Limb (tissue), 2 donors: ENCODE measurements around the gene NRL.
A peak's percentile ranks its signal among the peaks of the same experiment; 100 is the strongest.

Experiments used
- DNase-seq, 2 donors: peaks; one replicate each; pipeline ENCODE4 v3.0.0-alpha.2; 2016; ENCODE audit errors: extremely low spot score in 2 of 2

Gene NRL

DNA sequence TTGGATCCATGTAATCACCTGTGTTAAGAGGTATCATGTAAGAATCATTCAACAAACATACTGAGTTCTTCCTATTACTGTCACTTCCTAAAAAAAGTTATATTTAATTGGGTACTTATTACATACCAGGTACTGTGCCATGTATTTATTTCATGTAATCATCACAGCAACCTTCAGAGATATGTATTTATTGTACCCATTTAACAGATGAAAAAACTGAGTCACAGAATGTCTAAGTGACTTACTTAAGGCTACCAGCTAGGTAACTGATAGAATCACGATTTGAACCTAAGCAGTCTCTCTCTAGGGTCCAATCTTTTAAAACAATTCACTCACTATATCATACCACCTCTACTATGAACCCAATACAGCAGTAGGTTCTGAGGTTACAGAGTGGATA, 29.7 kb upstream of the NRL start:
- no peak for DNase-seq

DNA sequence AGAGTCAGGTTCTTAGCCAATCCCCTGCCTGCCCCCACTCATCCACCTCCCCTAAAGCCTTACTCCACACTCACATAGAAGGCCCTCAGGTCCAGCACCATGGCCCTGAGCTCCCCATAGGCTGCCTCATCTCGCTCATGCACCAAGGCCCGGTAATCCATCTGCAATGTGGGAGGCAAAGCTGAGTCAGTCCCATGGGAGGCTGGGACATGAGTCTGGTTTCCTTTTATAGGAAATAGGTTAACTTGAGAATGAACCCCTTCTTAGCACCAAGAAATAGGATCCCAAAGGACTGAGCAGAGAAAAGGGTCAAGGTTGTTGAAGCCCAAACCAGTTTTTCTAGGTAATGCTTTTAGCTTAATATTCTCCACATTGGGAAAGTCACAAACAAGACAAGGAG, 28.8 kb upstream of the NRL start:
- DNase-seq = no peak

DNA sequence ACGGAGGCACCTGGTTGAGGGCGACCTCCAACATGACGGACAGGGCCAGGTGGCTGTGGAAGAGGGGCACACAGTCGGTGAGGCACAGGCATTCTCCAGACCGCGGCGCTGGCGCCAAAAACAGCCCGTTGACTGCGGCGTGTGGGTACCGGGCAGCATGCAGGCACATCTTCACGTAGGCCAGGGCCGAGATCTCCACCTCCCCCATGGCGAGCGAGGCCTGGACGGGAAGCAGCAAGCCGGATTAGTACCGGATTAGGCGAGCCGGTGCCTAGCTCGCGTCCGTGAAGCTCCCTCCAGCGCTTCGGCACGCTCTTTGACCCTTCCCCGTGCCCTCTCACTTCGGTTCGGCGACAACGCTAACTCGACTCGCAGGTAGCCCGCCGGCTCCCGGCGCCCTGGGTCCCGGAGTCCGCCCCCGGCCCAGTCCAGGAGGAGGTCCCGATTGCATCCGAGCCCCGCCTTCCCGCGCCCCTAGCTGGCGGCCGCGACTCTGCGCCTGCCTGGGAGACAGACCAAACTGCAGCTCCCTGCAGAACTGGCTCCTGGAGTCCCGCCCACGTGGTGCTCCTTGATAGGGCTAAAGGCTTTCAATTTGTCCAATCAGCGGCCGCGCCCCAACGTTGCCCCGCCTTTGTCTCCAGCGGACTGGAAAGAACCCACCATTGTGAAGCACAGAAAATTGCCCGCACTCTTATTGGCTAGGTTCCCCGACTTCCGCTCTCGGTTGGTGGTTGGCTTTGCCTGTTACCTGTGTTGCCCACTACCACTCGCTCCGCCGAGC, 26.5 kb upstream of the NRL start, which contains the start of gene EMC9:
Gene EMC9 (minus strand): TSS at position 495 of the 784 bp plus-strand sequence. CDS start 287 bp downstream, at position 208.
- DNase-seq = peak; percentile 99

DNA sequence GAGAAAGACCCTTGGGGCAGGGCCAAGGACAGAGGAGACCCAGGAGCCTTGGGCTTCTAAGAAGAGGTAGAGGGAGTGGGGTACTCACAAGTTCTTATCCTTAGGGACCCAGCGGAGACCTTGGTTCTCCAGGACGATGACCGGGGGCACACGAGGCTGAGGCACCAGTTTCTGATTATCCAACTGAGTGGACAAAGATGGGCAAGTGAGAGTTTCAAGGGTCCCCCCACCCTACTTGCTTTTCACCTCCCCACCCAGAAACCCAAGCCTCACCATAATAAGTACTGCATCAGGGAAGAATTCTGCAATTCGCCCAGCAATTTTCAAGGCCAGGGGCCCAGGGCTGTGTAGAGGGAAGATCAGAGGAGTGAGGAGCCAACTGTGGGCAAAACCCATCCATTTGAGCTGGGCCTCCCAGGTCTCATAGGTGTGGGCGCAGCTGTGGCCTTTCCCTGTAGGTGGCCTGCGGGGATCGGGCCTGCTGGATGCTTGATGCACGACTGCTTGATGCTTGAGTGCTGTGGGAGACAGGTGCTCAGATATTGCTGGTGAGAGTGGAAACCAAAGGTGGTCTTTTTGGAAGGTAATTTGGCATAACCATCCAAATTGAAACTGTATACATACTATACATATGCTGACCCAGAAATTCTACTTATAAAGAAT, 24.7 kb upstream of the NRL start:
- no peak for DNase-seq

DNA sequence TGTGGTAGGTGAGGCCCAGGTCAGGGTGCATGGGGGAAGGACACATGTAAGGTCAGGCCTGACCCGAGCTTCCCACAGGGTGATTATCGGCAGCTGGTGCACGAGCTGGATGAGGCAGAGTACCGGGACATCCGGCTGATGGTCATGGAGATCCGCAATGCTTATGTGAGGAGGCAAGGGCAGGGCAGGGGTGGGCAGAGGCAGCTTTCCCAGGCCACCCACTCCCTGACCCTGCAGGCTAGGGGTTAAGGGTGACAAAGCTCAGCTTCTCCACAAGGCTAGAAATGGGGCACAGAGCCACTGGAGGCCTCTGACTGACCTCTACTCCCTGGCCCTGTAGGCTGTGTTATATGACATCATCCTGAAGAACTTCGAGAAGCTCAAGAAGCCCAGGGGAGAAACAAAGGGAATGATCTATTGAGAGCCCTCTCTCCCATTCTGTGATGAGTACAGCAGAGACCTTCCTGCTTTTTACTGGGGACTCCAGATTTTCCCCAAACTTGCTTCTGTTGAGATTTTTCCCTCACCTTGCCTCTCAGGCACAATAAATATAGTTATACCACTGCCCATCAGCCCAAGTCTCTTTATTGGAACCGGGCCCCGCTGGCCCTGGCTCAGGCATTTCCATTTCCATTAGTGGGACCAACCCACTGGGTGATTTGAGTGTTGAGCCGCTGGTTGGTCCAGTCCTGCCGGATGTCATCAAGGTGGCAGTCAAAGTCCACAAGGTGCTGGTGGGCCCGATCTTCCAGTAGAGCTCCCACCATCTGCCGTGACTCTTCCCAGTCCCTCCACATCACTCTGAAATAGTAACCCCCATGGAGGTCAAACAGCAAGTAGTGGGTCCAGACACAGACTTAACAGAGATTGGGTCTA, 23.9 kb upstream of the NRL start:
- DNase-seq = no peak

DNA sequence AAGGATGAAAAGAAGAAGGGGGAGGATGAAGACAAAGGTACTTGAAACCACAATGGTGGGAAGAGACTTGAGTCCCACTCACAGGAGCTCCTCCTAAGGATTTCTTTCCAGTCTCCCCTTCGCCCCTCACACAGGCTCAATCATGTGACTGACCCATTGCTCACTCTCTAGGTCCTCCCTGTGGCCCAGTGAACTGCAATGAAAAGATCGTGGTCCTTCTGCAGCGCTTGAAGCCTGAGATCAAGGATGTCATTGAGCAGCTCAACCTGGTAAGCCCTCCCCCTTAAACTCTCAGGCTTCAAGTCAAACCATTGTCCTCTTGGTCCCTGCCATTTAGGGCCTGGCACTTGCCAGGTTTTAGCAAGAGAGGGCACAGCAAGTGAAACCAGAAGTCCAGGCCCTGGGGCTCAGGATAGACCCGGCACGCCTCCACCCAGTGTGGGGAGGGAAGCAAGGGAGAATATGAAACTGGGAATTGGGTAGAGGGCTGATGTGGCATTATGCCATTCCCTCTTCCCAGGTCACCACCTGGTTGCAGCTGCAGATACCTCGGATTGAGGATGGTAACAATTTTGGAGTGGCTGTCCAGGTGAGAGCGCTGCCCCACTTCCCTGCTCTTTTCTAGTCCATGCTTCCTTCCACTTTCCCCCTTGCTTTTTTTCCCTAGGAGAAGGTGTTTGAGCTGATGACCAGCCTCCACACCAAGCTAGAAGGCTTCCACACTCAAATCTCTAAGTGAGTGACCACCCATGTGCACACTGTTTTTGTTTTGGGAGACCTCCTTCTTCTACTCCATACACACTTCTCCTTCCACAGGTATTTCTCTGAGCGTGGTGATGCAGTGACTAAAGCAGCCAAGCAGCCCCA, 23.0 kb upstream of the NRL start:
- no peak for DNase-seq

DNA sequence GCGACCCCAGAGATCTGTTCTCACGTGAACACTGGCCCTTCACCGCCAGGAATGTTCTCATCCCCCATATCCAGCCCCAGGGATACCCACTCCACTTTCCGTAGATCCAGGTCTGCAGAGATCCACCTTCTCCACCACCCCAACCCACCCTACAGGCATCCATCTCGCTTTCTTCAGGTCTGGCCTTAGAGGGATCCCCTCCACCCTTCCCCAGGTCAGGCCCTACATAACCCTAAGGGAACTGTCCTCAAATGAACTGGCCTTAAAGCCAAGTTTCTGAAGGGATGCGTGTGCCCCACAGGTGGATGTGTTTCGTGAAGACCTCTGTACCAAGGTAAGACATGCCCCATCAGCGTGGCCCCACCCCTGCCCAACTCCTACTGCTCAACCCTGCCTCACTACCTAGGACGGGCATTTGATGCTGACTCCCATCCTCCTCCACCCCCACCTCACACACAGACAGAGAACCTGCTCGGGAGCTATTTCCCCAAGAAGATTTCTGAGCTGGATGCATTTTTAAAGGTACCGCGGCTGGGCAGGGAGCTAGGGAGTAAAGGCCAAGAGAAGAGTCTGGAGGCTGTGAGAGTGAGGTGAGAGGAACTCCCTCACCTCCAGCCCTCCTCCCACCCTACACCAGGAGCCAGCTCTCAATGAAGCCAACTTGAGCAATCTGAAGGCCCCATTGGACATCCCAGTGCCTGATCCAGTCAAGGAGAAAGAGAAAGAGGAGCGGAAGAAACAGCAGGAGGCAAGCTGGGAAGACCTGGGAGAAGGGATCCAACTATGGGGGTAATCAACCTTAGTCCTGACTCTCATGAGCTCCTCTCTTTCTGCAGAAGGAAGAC, 22.2 kb upstream of the NRL start:
- no peak for DNase-seq

DNA sequence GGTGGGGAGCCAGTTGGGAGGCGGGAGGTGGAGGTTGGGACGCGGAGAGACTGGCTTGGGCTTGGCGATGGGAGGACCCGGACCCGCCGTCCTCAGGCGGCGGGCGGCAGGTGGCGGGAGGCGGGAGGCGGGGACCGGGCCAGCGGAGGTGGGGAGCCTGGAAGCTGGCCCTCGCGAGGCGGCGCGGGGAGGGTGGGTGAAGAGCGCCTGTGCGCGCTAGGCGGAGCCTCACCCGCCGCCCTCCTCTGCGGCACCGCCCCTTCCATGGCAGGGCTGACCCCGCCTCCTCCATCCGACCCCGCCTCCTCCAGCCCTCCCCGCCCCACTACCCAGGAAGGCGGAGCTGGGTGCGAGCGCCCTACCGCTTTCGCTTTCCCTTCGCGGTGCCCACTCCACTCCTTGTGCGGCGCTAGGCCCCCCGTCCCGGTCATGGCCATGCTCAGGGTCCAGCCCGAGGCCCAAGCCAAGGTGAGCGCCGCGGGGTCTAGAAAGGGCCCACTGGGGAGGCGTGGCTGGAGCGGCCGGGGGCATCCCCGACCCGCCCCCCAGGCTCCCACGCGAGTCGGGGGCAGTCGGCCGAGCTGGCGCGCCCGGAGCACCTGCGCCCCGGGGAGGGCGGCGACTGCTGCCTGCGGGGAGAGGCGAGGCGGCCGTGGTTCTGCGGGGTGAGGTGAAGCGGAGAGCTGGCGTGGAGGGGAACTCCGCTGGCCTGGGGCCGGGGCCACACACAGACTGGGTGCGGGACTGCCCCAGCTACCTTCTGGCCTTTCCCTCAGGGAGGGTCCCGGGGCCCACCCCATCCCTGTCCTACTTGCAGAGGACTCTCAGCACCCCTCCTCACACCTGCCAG, 21.3 kb upstream of the NRL start, which contains the start of gene PSME1:
Gene PSME1 (plus strand): TSS at position 361 of the 850 bp plus-strand sequence. CDS start 69 bp downstream, at position 430.
- DNase-seq = peak; percentile 88 to 94

DNA sequence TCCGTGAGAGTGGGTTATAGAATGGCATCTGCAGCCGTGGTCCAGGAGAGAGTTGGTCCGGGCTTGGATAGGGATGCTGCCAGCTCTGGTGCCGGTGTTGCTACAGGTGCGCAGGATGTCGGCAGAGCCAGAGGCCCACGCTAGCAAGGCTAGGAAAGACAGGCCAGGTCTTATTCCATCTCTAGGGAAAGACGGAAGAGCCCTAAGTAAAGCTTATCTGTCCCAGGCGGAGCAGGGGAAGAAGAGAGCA, 20.8 kb upstream of the NRL start:
- no peak for DNase-seq

DNA sequence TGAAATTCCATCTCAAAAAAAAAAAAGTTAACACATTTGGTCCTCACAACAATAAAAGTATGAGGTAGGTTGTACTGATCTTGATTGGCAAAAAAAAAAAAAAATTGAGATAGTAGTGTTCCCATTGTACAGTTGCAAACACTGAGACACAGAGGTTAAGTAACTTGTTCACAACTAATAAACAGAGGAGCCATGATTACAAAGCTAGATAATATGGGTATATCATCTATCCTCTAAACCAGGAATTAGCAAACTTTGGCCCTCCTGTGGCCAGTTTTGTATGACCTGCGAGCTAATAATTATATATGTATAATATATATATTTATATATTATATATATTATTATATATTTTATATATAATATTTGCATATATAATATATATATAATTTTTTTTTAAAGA, 19.0 kb upstream of the NRL start:
- DNase-seq = no peak

DNA sequence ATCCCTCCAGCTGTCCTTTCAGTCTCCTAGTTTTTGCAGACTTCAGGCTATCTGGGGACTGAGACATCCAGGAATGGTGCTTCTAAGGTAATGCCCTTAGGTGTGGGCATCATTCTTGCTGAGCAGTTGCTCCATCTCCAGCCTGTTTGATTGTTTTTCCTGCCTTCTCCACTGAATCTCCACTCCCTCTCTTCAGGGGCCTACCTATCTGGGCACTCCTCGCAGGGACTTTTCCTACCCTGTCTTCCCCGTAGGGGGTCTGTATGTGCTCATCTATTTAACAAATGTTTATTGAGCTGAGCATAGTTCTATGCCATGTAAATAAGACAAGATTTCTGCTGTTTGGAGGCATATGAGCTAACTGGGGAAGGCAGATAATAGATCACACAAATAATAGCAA, 18.2 kb upstream of the NRL start:
- no peak for DNase-seq

DNA sequence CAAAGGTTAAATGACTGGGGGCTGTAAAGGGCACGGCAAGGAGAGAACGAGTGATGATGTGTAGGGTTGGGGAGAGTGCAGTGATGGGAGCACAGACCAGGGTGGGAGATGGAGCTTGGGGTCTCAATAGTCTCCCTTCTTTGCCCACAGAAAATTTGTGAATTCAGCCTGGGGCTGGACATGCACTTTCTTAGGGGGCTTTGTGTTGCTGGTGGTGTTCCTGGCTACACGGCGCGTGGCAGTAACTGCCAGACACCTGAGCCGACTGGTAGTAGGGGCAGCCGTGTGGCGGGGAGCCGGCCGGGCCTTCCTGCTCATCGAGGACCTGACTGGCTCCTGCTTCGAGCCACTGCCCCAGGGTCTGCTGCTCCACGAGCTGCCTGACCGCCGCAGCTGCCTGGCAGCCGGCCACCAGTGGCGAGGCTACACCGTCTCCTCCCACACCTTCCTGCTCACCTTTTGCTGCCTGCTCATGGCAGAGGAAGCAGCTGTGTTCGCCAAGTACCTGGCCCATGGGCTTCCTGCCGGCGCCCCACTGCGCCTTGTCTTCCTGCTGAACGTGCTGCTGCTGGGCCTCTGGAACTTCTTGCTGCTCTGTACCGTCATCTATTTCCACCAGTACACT, 17.4 kb upstream of the NRL start:
- DNase-seq = no peak

DNA sequence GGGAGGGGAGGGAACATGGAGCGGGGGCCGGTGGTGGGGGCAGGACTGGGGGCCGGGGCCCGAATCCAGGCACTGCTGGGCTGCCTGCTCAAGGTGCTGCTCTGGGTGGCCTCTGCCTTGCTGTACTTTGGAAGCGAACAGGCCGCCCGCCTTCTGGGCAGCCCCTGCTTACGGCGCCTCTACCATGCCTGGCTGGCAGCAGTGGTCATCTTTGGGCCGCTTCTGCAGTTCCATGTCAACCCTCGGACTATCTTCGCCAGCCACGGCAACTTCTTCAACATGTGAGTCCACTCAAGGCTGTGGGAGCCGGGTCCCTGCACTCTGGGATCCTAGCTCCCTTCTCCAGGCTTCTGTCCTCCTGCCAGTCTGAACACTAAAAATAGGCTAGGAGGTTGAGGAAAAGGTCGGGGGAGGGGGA, 16.8 kb upstream of the NRL start:
- no peak for DNase-seq

DNA sequence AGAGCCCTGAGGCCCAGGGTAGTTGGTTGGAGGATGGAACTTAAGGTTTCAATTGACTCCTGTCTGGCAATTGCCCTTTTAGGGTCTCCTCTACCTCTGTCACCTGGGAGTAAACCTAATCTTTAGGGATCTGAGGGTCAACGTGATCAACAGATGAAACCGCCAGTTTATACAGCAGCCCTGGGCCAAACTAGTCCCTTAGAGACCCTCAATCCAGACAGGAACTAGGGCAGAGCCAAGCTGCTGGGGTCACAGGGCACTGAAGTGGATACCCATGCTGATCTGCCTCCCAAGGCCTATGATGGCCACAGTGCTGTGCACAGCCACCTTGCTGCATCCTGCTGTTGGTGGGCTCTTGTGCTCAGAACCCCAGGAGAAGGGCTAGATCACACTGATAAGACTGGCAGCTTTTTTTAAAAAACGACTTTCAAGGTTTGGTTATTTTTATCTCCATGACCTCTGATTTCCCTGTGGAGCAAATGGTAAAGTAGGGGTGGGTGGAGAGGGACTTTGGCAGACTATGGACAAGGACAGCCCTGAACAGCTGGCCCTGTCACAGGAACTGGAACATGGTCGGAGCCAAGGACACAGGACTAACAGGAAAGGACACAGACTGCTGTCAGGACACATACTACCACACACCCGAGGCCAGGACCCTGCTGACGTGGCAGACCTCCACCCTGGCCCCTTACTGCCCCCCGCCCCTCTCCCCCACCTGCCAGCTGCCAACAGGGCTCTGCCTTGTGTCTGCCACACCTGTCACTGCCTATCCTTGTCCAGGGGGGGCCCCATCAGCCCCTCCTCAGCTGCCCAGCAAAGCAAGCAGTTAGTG, 16.2 kb upstream of the NRL start:
- DNase-seq = peak; percentile 47 to 63

DNA sequence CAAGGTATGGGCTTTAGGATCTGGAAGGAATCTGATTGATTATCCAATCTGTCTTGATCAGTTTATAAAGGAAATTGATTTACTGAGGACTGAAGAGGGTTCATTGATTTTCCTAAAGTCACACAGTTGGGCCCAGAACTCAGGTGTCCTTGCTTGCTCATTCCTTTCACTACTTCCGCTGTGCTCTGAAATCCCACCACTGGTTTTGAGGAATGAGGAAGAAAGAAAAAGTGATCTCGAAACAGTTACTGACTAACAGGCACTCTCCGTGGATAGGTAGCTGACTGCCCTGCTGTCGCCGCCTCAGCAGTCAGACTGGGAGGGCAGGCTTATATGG, 15.6 kb upstream of the NRL start, which contains the start of gene FITM1:
Gene FITM1 (plus strand): TSS at position 280 of the 337 bp plus-strand sequence. CDS start 905 bp downstream, outside the sequence.
- no peak for DNase-seq

DNA sequence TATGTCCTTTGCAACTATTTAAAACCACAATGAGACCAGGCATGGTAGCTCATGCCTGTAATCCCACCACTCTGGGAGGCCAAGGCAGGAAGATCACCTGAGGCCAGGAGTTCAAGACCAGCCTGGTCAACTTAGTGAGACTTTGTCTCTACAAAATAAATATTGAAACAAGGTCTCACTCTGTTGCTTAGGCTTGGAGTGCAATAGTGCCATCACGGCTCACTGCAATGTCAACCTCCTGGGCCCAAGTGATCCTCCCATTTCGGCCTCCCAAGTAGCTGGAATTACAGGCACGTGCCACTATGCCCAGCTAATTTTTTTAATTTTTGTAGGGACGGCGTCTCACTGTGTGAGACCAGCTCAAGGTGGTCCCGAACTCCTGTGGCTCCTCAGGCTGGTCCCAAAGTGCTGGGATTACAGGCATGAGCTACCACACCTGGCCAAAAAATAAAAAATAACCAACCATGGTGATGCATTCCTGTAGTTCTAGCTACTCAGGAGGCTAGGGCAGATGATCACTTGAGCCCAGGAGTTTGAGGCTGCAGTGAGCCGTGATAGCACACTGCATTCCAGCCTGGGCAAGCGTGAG, 14.8 kb upstream of the NRL start:
- no peak for DNase-seq

DNA sequence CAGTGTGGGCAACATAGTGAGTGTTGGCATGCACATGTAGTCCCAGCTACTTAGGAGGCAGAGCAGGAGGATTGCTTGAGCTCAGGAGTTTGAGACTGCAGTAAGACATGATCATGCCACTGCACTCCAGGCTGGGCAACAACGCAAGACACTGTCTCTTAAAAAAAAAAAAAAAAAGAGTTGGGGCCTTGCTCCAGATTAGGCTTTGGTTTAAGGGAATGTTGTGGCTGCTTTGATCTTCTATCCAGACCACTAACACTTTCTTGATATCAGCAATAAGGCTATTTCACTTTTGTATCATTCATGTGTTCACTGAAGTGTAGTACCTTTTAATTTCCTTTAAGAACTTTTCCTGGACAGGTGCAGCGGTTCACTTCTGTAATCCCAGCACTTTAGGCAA, 12.9 kb upstream of the NRL start:
- no peak for DNase-seq

DNA sequence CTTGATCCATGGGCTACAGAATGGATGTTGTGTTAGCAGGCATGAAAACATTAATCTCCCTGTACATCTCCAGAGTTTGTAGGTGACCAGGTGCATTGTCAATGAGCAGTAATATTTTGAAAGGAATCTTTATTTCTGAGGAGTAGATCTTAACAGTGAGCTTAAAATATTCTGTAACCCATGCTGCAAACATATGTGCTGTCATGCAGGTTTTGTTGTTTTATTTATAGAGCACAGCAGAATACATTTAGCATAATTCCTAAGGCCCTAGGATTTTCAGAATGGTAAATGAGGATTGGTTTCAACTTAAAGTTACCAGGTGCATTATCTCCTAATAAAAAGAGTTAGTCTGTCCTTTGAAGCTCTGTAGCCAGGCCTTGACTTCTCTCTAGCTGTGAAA, 12.2 kb upstream of the NRL start:
- DNase-seq = no peak
